ENCODE measurements around the gene ELP6. TPM values are rescaled to one million over a fixed set of nuclear protein-coding genes. Genes with fewer than 3 reads are reported as not detected.
"Not testable (repeated sequence)": the region's sequence is repeated elsewhere in the genome, so short reads cannot be mapped to it uniquely, and the experiment has no call there.

Gene ELP6
- total and polyA plus RNA-seq, 8 donors: 7.4 to 25.6 (median 11.2) TPM

DNA sequence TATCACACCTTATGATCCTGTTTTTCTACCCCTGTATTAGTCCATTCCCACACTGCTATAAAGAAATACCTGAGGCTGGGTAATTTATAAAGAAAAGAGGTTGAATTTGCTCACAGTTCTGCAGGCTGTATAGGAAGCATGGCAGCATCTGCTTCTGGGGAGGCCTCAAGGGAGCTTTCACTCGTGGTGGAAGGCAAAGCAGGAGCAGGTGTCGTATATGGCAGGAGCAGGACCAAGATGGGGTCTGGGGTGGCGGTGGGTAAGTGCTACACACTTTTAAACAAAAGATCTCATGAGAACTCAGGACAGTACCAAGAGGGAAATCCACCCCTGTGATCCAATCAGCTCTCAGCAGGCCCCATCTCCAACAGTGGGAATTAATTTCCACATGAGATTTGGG lies 22.3 kb downstream of the ELP6 start:
- H3K27me3 ChIP-seq: no peaks in the 10 kb centered on the region
- peaks cover 0 to 5% (median 3%) of the 10 kb centered on the region in 3 donors for H3K4me1 ChIP-seq
- ATAC-seq: no peak
- H3K4me3 ChIP-seq: no peak overlapping the region
- peaks cover 0 to 10% (median 0%) of the 10 kb centered on the region in 3 donors for H3K36me3 ChIP-seq
- no peak overlapping the region for H3K27ac ChIP-seq
- peak in 1 of 6 donors; percentile 23 for DNase-seq
- intact Hi-C loops (cut with DNase I): no loop called here
- FAIRE-seq: no peak
- 89 to 95% methylated on average over 3 of the region's 3 CpGs for WGBS, 2 donors
- H3K9me3 ChIP-seq: no peaks in the 10 kb centered on the region
- no peak for TF ChIP-seq CTCF (IDR thresholded peaks at IDR 0.05)

DNA sequence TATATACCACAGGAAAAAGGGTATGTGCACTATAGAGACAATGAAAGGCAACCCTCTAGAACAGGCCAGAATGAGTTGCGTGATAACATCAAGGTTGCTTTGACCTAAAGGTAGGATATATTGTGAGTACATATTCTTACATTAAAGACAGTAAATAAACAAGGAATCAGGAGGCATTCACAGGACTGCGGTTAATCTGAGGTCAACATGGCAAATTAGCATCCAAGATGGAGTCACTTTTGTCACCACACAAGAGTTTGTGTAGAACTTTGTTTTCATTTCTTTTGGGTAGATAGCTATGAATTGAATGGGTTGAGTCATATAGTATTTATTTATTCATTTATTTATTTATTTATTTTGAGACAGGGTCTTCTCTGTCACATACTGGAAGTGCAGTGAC lies 26.2 kb downstream of the ELP6 start:
- intact Hi-C loops (cut with DNase I): no loop called here
- FAIRE-seq (no peak), DNase-seq (no peak), ATAC-seq (no peak)
- Histone ChIP-seq H3K27me3 (no peaks in the 10 kb centered on the region), H3K27ac (peak overlapping the region in 1 of 4 donors; percentile 13), H3K9me3 (no peaks in the 10 kb centered on the region), H3K4me1 (peaks cover 0 to 5% (median 3%) of the 10 kb centered on the region in 3 donors), H3K36me3 (no peaks in the 10 kb centered on the region), H3K4me3 (no peak overlapping the region)
- WGBS, 2 donors: 91 to 97% methylated on average over 2 of the region's 2 CpGs
- no peak for TF ChIP-seq CTCF (IDR thresholded peaks at IDR 0.05)

GRCh38 chr3:47485812-47486211 lies 27.7 kb downstream of the ELP6 start:
- ATAC-seq: no peak
- no peak overlapping the region for H3K4me3 ChIP-seq
- no peak for DNase-seq
- H3K4me1 ChIP-seq: peaks cover 0 to 5% (median 3%) of the 10 kb centered on the region in 3 donors
- no peak for TF ChIP-seq CTCF (IDR thresholded peaks at IDR 0.05)
- no peaks in the 10 kb centered on the region for H3K9me3 ChIP-seq
- no peaks in the 10 kb centered on the region for H3K27me3 ChIP-seq
- H3K27ac ChIP-seq: no peak overlapping the region
- FAIRE-seq: no peak
- intact Hi-C loops (cut with DNase I): no loop called here
- H3K36me3 ChIP-seq: no peaks in the 10 kb centered on the region
- WGBS, 2 donors: 84 to 86% methylated on average over 3 of the region's 3 CpGs

DNA sequence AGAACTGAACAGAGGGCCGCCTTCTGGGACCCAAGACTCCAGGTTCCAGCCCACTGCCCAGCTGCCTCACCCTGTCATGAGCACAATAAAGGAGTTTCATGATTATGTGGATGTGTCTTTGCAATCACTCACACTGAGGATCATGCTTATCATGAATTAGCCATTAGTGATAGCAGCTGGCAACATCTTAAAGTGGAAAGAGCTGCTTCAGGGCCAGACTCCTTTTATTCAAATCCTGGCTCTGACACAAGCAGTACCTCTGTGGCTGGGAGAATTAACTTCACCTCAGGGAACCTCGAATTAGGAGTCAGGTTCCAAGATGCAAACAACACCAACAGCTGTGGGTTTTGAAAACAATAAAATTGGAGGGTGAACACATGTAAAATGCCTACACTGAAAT lies 31.1 kb downstream of the ELP6 start:
- no peak for TF ChIP-seq CTCF (IDR thresholded peaks at IDR 0.05)
- FAIRE-seq: no peak
- no peak overlapping the region for H3K27ac ChIP-seq

DNA sequence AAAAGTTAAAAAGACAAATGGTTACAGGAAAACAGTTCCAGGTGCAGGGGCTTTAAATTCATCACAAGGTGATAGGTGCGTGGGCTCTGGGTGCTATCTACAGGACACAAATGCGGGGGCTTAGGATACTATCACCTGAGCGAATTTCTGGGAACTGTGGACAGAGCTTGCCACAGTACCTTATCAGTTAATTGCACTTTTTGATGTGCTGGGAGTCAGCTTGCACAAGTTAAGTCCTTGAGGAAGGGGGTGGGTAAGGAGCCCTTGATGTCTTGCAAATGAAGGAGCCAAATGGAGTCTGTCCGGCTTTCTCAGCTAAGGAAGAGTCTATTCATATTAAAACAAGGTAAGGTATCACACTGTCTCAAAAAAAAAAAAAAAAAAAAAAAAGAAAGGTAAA lies 31.7 kb downstream of the ELP6 start:
- H3K27me3 ChIP-seq; H3K4me3 ChIP-seq; ATAC-seq; H3K36me3 ChIP-seq; FAIRE-seq; H3K27ac ChIP-seq; H3K9me3 ChIP-seq; DNase-seq; H3K4me1 ChIP-seq; intact Hi-C loops (cut with DNase I): not testable (repeated sequence)
- 44 to 54% methylated on average over 4 of the region's 4 CpGs for WGBS, 2 donors

More for the DNA sequence above, 31.1 kb downstream of the ELP6 start:
- Histone ChIP-seq H3K9me3 (no peaks in the 10 kb centered on the region), H3K4me3 (no peak overlapping the region), H3K4me1 (peaks cover 0 to 5% (median 3%) of the 10 kb centered on the region in 3 donors), H3K27me3 (no peaks in the 10 kb centered on the region), H3K36me3 (no peaks in the 10 kb centered on the region)
- intact Hi-C loops (cut with DNase I): no loop called here
- WGBS, 2 donors: 29 to 33% methylated on average over 2 of the region's 2 CpGs
- DNase-seq (no peak), ATAC-seq (peak in 2 of 4 donors; percentile 18 to 31)

GRCh38 chr3:47480267-47480666 lies 33.2 kb downstream of the ELP6 start:
- intact Hi-C loops (cut with DNase I); FAIRE-seq; H3K27me3 ChIP-seq; H3K9me3 ChIP-seq; H3K36me3 ChIP-seq; H3K4me1 ChIP-seq; DNase-seq; ATAC-seq; H3K27ac ChIP-seq; H3K4me3 ChIP-seq: not testable (repeated sequence)
- WGBS, 2 donors: 92 to 95% methylated on average over 6 of the region's 6 CpGs

Data from pancreas (tissue), 10 donors.